ENCODE data around the gene FARP1.

GRCh38 chr13:98476538-98476966 is 333.7 kb downstream of the FARP1 start:
- TF ChIP-seq POLR2A (IDR thresholded peaks at IDR 0.05): peak; percentile 26
- TF ChIP-seq, protein P1, sequence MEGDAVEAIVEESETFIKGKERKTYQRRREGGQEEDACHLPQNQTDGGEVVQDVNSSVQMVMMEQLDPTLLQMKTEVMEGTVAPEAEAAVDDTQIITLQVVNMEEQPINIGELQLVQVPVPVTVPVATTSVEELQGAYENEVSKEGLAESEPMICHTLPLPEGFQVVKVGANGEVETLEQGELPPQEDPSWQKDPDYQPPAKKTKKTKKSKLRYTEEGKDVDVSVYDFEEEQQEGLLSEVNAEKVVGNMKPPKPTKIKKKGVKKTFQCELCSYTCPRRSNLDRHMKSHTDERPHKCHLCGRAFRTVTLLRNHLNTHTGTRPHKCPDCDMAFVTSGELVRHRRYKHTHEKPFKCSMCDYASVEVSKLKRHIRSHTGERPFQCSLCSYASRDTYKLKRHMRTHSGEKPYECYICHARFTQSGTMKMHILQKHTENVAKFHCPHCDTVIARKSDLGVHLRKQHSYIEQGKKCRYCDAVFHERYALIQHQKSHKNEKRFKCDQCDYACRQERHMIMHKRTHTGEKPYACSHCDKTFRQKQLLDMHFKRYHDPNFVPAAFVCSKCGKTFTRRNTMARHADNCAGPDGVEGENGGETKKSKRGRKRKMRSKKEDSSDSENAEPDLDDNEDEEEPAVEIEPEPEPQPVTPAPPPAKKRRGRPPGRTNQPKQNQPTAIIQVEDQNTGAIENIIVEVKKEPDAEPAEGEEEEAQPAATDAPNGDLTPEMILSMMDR (IDR thresholded peaks at IDR 0.05): no peak
